ENCODE measurements around the gene LAMP1.
"Not testable (repeated sequence)": the region's sequence is repeated elsewhere in the genome, so short reads cannot be mapped to it uniquely, and the experiment has no call there.

The LAMP1 gene

GRCh38 chr13:113297370-113298042 is 467 bp downstream of the LAMP1 start:
- DNase-seq (ENCODE audit: low spot score): no peak

- DNase-seq (ENCODE audit: low spot score): no peak
These were observed 1.3 kb downstream of the LAMP1 start for GRCh38 chr13:113298043-113298945.

GRCh38 chr13:113299951-113300350 is 2.9 kb downstream of the LAMP1 start:
- DNase-seq (ENCODE audit: low spot score): no peak

GRCh38 chr13:113302986-113303385 is 5.9 kb downstream of the LAMP1 start:
- DNase-seq (ENCODE audit: low spot score): no peak

GRCh38 chr13:113304121-113304520 is 7.1 kb downstream of the LAMP1 start:
- no peak for DNase-seq (ENCODE audit: low spot score)

- no peak for DNase-seq (ENCODE audit: low spot score)
These were observed 8.2 kb downstream of the LAMP1 start for GRCh38 chr13:113305208-113305607.

GRCh38 chr13:113307491-113307890 is 10.5 kb downstream of the LAMP1 start:
- no peak for DNase-seq (ENCODE audit: low spot score)

- no peak for DNase-seq (ENCODE audit: low spot score)
These were observed 12.4 kb downstream of the LAMP1 start for GRCh38 chr13:113309473-113309872.

- DNase-seq (ENCODE audit: low spot score): not testable (repeated sequence)
These were observed 17.1 kb downstream of the LAMP1 start for GRCh38 chr13:113314112-113314511.

GRCh38 chr13:113314895-113315470 is 17.9 kb downstream of the LAMP1 start:
- not testable (repeated sequence) for DNase-seq (ENCODE audit: low spot score)

GRCh38 chr13:113315992-113316391 is 19.0 kb downstream of the LAMP1 start:
- no peak for DNase-seq (ENCODE audit: low spot score)

GRCh38 chr13:113317031-113317430 is 20.0 kb downstream of the LAMP1 start:
- DNase-seq (ENCODE audit: low spot score): no peak

GRCh38 chr13:113318956-113319355 is 21.9 kb downstream of the LAMP1 start:
- DNase-seq (ENCODE audit: low spot score): no peak

GRCh38 chr13:113319371-113319770 is 22.3 kb downstream of the LAMP1 start:
- DNase-seq (ENCODE audit: low spot score): no peak

- DNase-seq (ENCODE audit: low spot score): peak; percentile 53
These were observed 23.3 kb downstream of the LAMP1 start for GRCh38 chr13:113320226-113320875.

- DNase-seq (ENCODE audit: low spot score): no peak
These were observed 24.5 kb downstream of the LAMP1 start for GRCh38 chr13:113321546-113321945.

- DNase-seq (ENCODE audit: low spot score): no peak
These were observed 25.0 kb downstream of the LAMP1 start for GRCh38 chr13:113322043-113322461.

- no peak for DNase-seq (ENCODE audit: low spot score)
These were observed 26.0 kb downstream of the LAMP1 start for GRCh38 chr13:113322890-113323651.

GRCh38 chr13:113323869-113324268 is 26.8 kb downstream of the LAMP1 start:
- DNase-seq (ENCODE audit: low spot score): no peak

GRCh38 chr13:113324398-113324797 is 27.4 kb downstream of the LAMP1 start:
- DNase-seq (ENCODE audit: low spot score): peak; percentile 32

- no peak for DNase-seq (ENCODE audit: low spot score)
These were observed 28.7 kb downstream of the LAMP1 start for GRCh38 chr13:113325779-113326178.

GRCh38 chr13:113327391-113327765 is 30.3 kb downstream of the LAMP1 start:
- DNase-seq (ENCODE audit: low spot score): peak; percentile 33

Data from cerebellar cortex (tissue), 1 donor.